Measurements from ENCODE around the gene RMI2.
A peak's percentile ranks its signal among the peaks of the same experiment; 100 is the strongest.

The RMI2 gene

DNA sequence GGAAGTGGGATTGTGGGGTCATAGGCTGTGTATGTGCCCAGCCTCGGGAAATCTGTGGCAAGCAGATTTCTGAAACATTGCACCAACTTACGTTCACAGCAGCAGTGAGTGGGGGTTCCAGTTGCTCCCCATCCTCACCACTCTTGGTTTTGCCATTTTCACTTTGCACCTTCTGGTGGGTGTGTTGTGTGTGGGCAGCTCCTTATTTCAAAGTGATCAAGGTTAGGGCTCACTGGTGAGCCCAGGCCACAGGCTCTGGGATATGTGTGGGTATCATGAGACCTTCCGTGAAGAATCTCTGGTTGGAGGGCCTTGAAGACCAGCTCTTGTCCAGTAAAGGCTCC is 34.7 kb upstream of the RMI2 start:
- DNase-seq, result no peak

DNA sequence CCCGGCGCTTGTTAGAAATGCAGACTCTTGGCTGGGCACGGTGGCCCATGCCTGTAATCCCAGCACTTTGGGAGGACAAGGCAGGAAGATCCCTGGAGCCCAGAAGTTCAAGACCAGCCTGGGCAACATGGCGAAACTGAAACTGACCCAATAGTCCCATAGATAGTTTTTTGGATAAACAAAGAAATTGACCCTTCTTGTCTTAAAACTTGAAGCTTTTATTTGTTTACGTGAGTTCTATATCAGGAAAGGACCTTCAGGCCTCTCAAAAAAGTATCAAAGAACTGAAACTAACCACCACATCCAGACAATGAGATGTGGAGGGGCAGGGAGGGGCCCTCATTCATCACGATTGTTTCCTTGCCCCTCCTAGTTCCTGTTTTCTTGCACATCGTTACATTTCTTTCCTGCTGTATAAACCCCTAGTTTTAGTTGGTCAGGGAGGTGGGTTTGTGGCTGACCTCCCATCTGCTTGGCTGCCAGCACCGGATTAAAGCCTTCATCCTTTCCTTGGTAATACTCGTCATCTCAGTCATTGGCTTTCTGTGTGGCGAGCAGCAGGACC is 34.2 kb upstream of the RMI2 start:
- DNase-seq, result no peak

DNA sequence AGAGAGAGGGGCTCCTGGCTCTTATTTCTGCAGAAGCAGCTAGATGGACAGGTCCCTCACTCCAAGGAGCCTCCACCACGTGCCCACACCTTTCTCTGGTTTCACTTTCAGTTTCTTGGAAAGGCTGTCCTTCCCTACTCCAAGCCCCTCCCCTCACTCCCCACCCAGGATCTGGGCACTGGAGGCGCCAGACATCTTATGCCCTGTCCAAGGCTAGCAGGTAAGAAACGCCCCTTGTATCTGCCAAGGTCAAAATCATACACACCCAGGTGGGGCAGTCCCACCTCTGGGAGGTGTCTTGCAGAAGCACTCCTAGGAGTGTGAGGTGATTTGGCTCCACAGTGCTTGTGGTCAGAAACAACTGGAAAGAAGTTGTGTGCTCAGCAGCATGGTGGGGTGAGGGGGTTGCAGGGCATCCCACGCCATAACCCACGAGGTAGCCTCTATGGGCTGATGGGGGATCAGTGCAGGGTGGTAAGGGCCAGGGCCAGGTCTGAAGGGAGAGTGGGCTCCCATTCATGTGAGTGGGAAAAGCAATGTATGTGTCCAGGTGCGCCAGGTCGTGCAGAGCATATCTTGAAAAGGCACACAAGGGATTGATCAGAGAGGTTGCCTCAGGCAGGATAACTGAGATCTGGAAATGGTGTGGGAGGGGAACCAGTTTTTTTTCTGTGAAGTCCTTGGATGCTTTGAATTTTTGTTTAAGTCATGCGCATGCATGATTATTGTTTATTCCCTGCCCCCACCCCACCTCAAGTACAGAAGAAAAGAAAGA is 32.4 kb upstream of the RMI2 start:
- peak; percentile 65 for DNase-seq

GRCh38 chr16:11313493-11314308 is 31.6 kb upstream of the RMI2 start:
- DNase-seq, result no peak

DNA sequence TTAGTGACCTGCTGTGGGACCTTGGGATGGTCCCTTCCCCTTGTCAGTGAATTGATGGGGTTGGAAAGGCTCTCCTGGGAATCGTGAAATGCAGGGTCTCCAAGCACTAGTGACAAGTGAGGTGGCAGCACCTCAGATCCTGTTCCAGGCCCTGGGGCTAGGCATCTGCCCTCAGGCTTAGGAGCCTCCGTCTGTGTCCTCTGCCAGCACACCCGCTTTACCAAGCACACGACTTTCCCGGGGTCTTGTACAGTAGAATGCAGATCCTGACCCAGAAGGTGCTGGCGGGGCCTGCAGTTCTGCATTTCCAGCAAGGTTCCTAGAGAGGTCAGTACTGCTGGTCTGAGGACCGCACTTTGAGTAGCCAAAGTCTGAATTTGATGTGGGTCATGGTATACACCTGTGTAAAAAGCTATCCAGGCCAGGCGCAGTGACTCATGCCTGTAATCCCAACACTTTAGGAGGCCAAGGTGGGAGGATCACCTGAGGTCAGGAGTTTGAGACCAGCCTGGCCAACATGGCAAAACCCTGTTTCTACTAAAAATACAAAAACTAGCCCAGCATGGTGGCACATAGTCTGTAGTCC is 30.9 kb upstream of the RMI2 start:
- DNase-seq, result no peak

DNA sequence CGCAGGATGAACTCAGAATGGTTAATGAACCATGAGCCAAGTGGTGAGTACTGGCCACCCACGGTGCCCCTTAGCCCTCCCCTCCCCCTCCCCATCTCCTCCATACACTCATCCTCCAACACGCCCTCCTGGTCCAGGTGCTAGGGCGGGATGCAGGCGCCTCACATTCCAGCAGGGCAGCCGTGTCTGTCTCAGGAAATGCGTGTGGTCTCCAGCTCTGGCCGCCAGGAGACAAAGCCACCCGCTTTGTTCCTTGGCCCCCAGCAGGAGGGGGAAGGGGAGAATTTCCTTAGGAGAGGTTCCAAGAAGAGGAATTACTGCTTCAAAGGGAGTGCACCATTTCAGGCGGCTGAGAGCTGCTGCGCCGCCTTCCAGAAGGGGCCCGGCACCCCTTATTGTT is 29.7 kb upstream of the RMI2 start:
- DNase-seq, result no peak

- no peak for DNase-seq
Observed at GRCh38 chr16:11316331-11317015, 28.8 kb upstream of the RMI2 start.

DNA sequence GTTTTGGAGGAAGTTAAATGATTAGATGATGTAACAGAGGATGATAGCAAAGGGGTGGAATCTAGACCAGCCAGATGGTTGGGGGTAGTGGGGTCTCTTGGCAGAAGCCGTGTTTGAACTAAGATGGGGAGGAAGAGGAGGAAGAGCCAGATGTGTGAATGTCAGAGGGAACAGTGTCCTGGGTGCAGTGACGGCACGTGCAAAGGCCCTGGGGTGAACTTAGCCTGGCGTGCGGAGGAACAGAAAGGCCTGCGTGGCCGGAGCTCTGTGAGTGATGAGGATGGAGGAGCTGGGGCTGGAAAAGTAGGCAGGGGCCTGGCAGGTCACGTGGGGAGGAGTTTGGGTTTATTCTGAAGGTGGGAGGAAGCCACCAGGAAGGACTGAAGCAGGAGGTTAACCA is 26.4 kb upstream of the RMI2 start:
- no peak for DNase-seq

- no peak for DNase-seq
Observed at GRCh38 chr16:11319529-11320146, 25.6 kb upstream of the RMI2 start.

GRCh38 chr16:11320170-11320569 is 25.1 kb upstream of the RMI2 start:
- no peak for DNase-seq

- no peak for DNase-seq
Observed at GRCh38 chr16:11321662-11322061, 23.6 kb upstream of the RMI2 start.

- DNase-seq, result no peak
Observed at GRCh38 chr16:11322823-11323222, 22.4 kb upstream of the RMI2 start.

DNA sequence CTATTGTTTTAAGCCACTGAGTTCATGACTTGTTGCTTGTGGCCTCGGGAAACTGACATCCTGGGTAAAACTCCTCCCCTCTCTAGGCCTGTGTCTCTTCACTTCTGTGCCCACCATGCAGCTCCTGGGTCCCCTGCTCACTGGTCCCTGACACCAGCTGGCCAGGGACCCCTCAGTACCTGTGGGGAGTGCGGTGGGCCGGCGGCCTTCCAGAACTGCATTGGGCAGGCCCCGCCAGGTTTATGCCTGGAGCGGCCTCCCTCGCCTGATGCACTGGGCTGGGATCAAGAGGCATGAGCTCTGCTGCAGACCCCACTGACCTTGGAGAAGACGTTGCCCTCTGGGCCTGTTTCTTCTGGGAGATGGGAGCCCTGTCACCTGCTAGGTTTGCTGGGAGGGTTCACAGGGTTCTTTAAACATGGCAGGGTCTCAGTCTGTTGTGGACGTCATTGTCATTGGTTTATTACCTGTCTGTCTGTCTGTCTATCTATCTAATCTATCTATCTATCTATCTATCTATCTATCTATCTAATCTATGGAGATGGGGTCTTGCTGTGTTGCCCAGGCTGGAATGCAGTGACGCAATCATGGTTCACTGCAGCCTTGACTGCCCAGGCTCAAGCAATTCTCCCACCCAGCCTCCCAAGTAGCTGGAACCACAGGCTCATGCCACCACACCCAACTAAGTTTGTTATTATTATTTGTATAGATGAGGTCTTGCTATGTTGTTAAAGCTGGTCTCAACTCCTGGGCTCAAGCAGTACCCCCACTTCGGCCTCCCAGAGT is 21.5 kb upstream of the RMI2 start:
- DNase-seq, result no peak

DNA sequence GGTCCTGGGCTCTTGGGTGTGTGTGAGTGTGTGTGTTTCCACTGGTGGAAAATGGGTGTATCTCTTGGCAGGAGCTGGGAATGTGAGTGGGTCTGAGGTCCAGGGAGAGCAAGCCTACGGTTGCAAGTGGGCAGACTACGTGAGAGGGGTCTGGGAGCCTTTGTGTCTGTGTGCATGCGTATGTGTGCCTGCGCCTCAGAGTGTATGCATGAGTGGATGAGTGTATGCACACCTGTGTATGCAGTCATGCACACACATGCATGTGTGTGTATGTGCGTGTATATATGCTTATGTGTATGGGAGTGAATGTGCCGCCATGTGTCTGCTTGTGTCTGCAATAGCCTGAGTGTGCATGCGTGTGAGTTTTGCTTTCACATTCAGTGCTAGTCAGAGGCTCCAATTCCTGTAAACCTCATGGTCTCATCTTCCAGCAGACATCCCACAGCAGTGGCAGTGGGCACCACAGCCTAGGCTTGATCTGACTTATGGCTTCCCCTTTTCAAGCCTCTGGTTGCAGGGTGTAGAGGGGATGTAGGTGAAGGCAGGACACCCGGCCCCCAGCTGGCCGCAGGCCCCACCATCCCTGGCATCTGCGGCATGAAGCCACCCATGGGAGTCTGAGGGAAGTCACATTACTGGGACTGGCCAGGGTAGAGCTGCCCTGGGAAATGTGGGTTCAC is 19.7 kb upstream of the RMI2 start:
- DNase-seq, result no peak

DNA sequence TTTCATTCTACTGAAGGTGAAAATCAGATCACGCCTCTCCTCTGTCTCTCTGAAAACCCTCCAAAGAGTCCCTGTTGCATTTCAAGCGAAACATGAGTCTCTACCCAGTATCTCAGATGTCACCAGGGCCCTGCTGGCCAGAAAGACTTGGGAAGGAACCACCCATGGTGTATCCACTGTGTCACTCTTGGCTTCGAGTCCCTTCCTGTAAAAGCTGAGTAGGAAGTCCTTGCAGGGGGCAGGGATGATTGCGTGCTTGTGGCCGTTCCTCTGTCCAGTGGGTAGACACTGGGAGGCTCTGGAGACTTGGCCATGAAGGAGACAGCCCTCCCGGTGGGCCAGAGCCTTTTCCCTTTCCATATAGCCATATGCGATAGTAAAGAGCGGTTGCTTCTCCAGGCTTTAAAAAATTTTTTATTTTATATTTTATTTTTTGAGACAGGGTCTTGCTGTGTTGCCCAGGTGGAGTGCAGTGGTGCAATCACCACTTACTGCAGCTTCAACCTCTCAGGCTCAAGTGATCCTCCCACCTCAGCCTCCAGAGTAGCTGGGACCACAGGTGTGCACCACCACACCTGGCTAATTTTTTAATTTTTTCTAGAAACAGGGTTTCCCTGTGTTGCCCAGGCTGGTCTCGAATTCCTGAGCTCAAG is 19.0 kb upstream of the RMI2 start:
- no peak for DNase-seq

- no peak for DNase-seq
Observed at GRCh38 chr16:11326737-11327276, 18.5 kb upstream of the RMI2 start.

DNA sequence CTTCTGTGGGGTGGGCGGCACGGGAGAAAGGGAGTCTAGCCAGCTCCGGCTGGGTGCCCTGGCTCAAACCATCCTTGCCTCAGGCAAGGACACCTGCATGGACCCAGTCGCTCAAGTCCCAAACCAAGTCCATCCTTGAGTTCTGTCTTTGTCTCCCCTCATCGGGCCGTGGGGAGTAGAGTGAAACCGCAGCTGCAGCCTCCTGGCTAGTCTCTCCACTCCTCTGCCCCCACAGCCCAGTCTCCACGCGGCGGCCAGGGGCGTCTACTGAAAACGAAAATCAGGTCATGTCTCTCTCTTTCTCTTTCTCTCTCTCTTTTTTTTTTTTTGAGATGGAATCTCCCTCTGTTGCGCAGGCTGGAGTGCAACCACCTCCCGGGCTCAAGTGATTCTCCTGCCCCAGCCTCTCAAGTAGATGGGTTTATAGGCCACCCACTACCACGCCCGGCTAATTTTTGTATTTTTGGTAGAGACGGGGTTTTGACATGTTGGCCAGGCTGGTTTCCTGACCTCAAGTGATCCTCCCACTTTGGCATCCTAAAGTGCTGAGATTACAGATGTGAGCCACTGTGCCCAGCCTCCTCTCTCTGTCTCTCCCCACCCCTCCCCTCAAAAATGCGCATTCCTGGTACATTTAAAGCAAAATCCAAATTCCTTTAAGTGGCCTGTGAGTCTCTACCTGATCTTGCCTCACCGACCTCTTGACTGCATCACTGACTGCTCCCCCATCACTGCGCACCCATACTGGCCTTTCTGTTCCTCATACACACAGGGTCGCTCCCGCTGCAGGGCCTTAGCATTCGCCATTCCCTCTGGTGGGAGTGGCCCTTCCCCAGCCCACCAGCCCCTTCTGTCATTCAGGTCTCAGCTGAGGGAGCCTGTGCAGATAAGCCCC is 17.7 kb upstream of the RMI2 start:
- no peak for DNase-seq

DNA sequence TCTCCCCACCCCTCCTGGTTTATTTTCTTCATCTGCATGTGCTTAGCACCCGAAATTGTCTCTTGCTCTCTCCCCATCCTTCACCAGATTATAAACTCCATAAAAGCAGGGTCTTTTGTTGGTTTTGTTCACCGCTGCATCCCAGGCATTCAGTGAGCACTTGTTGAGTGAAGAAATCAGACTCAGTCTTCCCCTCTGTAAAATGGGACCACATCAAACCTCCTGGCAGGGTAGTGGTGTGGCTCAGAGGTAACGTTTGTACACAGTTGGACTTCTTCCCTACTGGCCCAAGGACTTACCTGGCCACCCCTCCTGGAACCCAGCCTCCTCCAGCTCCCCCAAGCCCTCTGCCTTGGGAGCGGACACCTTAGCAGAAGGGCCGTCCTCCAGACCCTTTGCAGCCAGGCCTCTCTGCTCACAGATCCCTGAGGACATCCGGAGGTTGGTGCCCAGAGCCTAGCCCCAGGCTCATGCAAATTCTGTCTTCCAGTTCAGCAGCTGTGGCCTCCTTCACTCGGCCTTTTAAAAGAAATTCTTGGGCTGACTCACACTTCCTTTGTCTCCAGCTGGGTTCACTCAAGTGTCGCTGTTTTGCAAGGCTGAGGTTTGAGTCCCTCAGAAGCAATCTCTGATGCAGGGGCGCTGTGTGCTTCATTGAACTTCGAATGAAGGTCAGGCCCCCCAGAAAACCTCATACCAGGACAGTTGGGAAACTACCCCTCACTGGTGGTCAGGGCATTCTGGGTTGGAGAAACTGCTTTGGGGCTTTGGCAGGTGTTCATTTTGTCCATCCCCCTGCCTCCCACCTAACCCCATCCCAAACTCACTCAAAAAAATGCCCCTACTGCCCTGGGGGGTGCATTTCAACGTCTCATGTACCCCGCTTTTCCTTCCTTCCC is 16.8 kb upstream of the RMI2 start:
- DNase-seq, result peak; percentile 8

Measured in DMS79 (cell line).